Measurements from ENCODE around the gene SPTBN1. TPM values are rescaled to one million over a fixed set of nuclear protein-coding genes. Genes with fewer than 3 reads are reported as not detected.

The SPTBN1 gene
- total RNA-seq, 3 donors from 2014 or later (not counting 1 experiment from before 2014, with no cell fraction given) = 65.7 to 142 (median 68.3) TPM

DNA sequence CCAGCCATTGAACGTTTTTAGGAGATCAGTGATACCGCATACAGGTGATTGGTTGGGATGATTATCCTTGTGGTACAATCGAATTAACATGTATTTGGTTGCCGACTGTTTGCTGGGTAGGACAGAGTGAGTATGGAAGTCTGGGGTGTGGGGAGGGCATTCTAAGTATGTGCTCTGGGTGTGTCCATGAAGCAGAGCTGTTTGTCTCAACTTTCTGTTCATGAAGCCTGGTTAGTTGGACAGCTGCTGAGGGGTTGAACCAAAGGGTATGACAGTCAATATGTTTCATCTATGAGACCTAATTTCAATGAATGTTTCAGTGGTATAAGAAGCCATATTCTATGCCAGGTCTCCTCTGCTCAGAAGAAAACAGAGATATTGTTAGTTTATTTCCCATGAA, 21.9 kb upstream of the SPTBN1 start:
- H3K36me3 Mint-ChIP-seq = no peaks in the 10 kb centered on the region
- no peaks in the 10 kb centered on the region for H3K9me3 Mint-ChIP-seq
- Histone ChIP-seq H3K9me3 (ENCODE audit: control insufficient read depth, insufficient read depth, low read length) (no peaks in the 10 kb centered on the region), H3K27ac (ENCODE audit: low read length) (no peak overlapping the region), H3K36me3 (ENCODE audit: control insufficient read depth, insufficient read depth, low read length) (no peaks in the 10 kb centered on the region), H3K27me3 (ENCODE audit: control insufficient read depth, insufficient read depth, low read length) (no peaks in the 10 kb centered on the region), H3K4me1 (ENCODE audit: control insufficient read depth, insufficient read depth, low read length) (peaks cover 8% of the 10 kb centered on the region), H3K4me3 (ENCODE audit: low read length) (no peak overlapping the region)
- H3K27ac Mint-ChIP-seq = no peak overlapping the region
- H3K27me3 Mint-ChIP-seq (ENCODE audit: low read depth in 2 of 2) = peaks cover 5 to 6% of the 10 kb centered on the region in 2 donors
- no peak for DNase-seq
- peaks cover 10 to 11% of the 10 kb centered on the region in 2 donors for H3K4me1 Mint-ChIP-seq
- intact Hi-C loops (cut with micrococcal nuclease) = no loop called here
- WGBS (ENCODE audit: insufficient coverage) = 90% methylated on average over 4 of the region's 4 CpGs
- TF ChIP-seq, protein P1, sequence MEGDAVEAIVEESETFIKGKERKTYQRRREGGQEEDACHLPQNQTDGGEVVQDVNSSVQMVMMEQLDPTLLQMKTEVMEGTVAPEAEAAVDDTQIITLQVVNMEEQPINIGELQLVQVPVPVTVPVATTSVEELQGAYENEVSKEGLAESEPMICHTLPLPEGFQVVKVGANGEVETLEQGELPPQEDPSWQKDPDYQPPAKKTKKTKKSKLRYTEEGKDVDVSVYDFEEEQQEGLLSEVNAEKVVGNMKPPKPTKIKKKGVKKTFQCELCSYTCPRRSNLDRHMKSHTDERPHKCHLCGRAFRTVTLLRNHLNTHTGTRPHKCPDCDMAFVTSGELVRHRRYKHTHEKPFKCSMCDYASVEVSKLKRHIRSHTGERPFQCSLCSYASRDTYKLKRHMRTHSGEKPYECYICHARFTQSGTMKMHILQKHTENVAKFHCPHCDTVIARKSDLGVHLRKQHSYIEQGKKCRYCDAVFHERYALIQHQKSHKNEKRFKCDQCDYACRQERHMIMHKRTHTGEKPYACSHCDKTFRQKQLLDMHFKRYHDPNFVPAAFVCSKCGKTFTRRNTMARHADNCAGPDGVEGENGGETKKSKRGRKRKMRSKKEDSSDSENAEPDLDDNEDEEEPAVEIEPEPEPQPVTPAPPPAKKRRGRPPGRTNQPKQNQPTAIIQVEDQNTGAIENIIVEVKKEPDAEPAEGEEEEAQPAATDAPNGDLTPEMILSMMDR (IDR thresholded peaks at IDR 0.05) = no peak
- no peak overlapping the region for H3K4me3 Mint-ChIP-seq
- no peak for ATAC-seq

DNA sequence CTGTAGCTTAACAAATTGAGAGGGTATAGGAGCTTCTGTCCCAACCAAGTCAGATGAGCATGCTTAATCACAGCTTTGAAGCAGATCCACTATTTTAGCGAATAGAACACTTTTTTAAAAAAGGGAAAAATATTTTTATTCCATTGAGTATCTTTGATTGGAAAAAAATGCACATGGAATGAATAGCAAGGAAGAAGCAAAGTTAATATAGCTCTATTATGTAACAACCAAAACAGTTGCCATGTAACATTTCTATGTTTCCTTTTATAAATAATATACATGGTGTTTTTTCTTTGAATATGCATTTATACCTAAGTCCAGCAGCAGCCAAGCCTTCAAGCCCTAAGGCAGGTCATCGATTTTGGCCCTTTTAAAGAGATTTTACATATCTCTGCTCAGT, 21.4 kb upstream of the SPTBN1 start:
- WGBS (ENCODE audit: insufficient coverage) = 89% methylated on average over 1 of the region's 2 CpGs
- no peaks in the 10 kb centered on the region for H3K9me3 Mint-ChIP-seq
- ATAC-seq = no peak
- peaks cover 7 to 9% of the 10 kb centered on the region in 2 donors for H3K4me1 Mint-ChIP-seq
- H3K4me1 ChIP-seq (ENCODE audit: control insufficient read depth, insufficient read depth, low read length) = peaks cover 6% of the 10 kb centered on the region
- intact Hi-C loops (cut with micrococcal nuclease) = no loop called here
- no peak for DNase-seq
- TF ChIP-seq, protein P1 (IDR thresholded peaks at IDR 0.05) = no peak
- H3K27ac Mint-ChIP-seq = no peak overlapping the region
- no peaks in the 10 kb centered on the region for H3K9me3 ChIP-seq (ENCODE audit: control insufficient read depth, insufficient read depth, low read length)
- no peaks in the 10 kb centered on the region for H3K36me3 ChIP-seq (ENCODE audit: control insufficient read depth, insufficient read depth, low read length)
- H3K27me3 ChIP-seq (ENCODE audit: control insufficient read depth, insufficient read depth, low read length) = no peaks in the 10 kb centered on the region
- H3K27ac ChIP-seq (ENCODE audit: low read length) = no peak overlapping the region
- H3K36me3 Mint-ChIP-seq = no peaks in the 10 kb centered on the region
- H3K4me3 Mint-ChIP-seq = no peak overlapping the region
- H3K4me3 ChIP-seq (ENCODE audit: low read length) = no peak overlapping the region
- H3K27me3 Mint-ChIP-seq (ENCODE audit: low read depth in 2 of 2) = peaks cover 5 to 6% of the 10 kb centered on the region in 2 donors

DNA sequence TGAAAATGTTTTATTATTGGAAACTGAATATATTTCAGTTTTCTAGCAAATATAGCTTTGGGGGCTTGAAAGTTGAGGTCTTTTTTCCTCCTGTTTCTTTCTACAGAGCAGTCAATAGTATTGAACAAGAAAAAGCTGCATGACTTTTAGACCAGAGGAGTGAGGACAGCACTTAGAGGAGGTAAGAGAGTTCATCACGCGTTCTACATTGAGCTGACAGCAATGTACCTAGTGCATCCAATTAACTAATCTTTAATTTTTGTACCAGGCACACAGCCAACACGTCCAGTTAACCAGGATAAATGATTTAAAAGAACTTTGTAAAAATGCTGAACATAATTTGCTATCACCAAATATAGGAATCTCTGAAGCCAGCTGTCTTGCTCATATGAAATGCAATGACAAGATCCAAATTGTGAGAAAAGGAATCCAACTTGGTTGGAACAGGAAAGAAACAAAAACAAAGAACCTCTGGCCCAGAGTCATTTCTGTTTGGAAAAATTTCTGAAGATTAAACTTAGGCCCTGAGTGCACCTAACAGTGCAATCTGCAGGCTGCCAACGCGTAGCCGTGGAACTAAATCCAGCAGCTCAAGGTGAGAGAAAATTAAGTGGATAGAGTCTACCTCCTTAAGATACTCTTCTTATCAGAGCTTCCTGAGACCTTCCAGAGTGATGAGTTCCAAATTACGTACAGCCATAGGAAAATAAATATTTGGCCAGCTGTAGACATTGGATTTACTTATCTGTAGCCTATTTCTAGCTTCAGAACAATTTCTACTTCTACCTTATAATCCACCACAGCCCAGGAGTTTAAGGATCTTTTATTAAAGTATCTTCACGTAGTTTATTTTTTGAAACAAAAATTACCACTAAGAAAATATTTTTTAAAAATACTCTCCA, 20.6 kb upstream of the SPTBN1 start:
- WGBS (ENCODE audit: insufficient coverage) = 94% methylated on average over 7 of the region's 8 CpGs
- Histone ChIP-seq H3K4me1 (ENCODE audit: control insufficient read depth, insufficient read depth, low read length) (no peaks in the 10 kb centered on the region), H3K36me3 (ENCODE audit: control insufficient read depth, insufficient read depth, low read length) (no peaks in the 10 kb centered on the region), H3K9me3 (ENCODE audit: control insufficient read depth, insufficient read depth, low read length) (no peaks in the 10 kb centered on the region), H3K4me3 (ENCODE audit: low read length) (no peak overlapping the region), H3K27me3 (ENCODE audit: control insufficient read depth, insufficient read depth, low read length) (no peaks in the 10 kb centered on the region), H3K27ac (ENCODE audit: low read length) (no peak overlapping the region)
- ATAC-seq = no peak
- H3K4me1 Mint-ChIP-seq = peaks cover 0 to under 1% of the 10 kb centered on the region in 2 donors
- peaks cover 2 to 6% of the 10 kb centered on the region in 2 donors for H3K27me3 Mint-ChIP-seq (ENCODE audit: low read depth in 2 of 2)
- no peaks in the 10 kb centered on the region for H3K9me3 Mint-ChIP-seq
- intact Hi-C loops (cut with micrococcal nuclease) = no loop called here
- no peak for DNase-seq
- TF ChIP-seq, protein P1 (IDR thresholded peaks at IDR 0.05) = no peak
- no peaks in the 10 kb centered on the region for H3K36me3 Mint-ChIP-seq
- H3K27ac Mint-ChIP-seq = no peak overlapping the region
- H3K4me3 Mint-ChIP-seq = no peak overlapping the region

Data from natural killer cell (primary cell).